ENCODE results near the gene IGFBP7. TPM values are rescaled to one million over a fixed set of nuclear protein-coding genes. Genes with fewer than 3 reads are reported as not detected.

Gene IGFBP7
- polyA plus RNA-seq, 1 experiment, result 655 TPM

- DNase-seq (ENCODE audit: low read depth, low spot score), result peak; percentile 74
- TF ChIP-seq CTCF (IDR thresholded peaks at IDR 0.05; ENCODE audit: low read depth, low read length), result no peak
- CTCF ChIA-PET, result interaction anchor here (1.4 to 2.8 kb wide), 3 partner anchors 10 to 89 kb away, joined by 6 to 9 read pairs (median 8); no protein-coding TSS in a partner anchor
- Histone ChIP-seq H3K27ac (ENCODE audit: low read depth, low read length) (peak overlapping the region; percentile 34), H3K27me3 (ENCODE audit: control insufficient read depth, insufficient read depth, low read length) (no peaks in the 10 kb centered on the region), H3K4me3 (ENCODE audit: low read depth, low read length) (no peak overlapping the region), H3K9me3 (ENCODE audit: control insufficient read depth, insufficient read depth, low read length) (no peaks in the 10 kb centered on the region)
- POLR2A ChIA-PET, result interaction anchor here (1.6 to 2.5 kb wide), 3 partner anchors 9 to 36 kb away, joined by 3 to 16 read pairs (median 6); no protein-coding TSS in a partner anchor
Measured at GRCh38 chr4:57074744-57075143, 35.4 kb downstream of the IGFBP7 start.

- ChIA-PET POLR2A (no interaction called here), CTCF (interaction anchor here (1.4 to 3.8 kb wide), 2 partner anchors 90 kb away, joined by 6 to 20 read pairs; no protein-coding TSS in a partner anchor)
- H3K27ac ChIP-seq (ENCODE audit: low read depth, low read length), result no peak overlapping the region
- no peak for DNase-seq (ENCODE audit: low read depth, low spot score)
- H3K27me3 ChIP-seq (ENCODE audit: control insufficient read depth, insufficient read depth, low read length), result no peaks in the 10 kb centered on the region
- H3K9me3 ChIP-seq (ENCODE audit: control insufficient read depth, insufficient read depth, low read length), result no peaks in the 10 kb centered on the region
- no peak overlapping the region for H3K4me3 ChIP-seq (ENCODE audit: low read depth, low read length)
- no peak for TF ChIP-seq CTCF (IDR thresholded peaks at IDR 0.05; ENCODE audit: low read depth, low read length)
Measured at GRCh38 chr4:57073559-57073958, 36.6 kb downstream of the IGFBP7 start.

GRCh38 chr4:57071326-57071725 lies 38.9 kb downstream of the IGFBP7 start:
- Histone ChIP-seq H3K4me3 (ENCODE audit: low read depth, low read length) (no peak overlapping the region), H3K27ac (ENCODE audit: low read depth, low read length) (no peak overlapping the region), H3K9me3 (ENCODE audit: control insufficient read depth, insufficient read depth, low read length) (no peaks in the 10 kb centered on the region), H3K27me3 (ENCODE audit: control insufficient read depth, insufficient read depth, low read length) (no peaks in the 10 kb centered on the region)
- ChIA-PET POLR2A (interaction anchor here (2.3 kb wide), 1 partner anchor 10 kb away, joined by 12 read pairs; no protein-coding TSS in a partner anchor), CTCF (interaction anchor here (3.8 kb wide), 1 partner anchor 92 kb away, joined by 20 read pairs; no protein-coding TSS in a partner anchor)
- no peak for TF ChIP-seq CTCF (IDR thresholded peaks at IDR 0.05; ENCODE audit: low read depth, low read length)
- DNase-seq (ENCODE audit: low read depth, low spot score), result no peak

- TF ChIP-seq CTCF (IDR thresholded peaks at IDR 0.05; ENCODE audit: low read depth, low read length), result no peak
- DNase-seq (ENCODE audit: low read depth, low spot score), result no peak
- Histone ChIP-seq H3K27ac (ENCODE audit: low read depth, low read length) (no peak overlapping the region), H3K9me3 (ENCODE audit: control insufficient read depth, insufficient read depth, low read length) (no peaks in the 10 kb centered on the region), H3K4me3 (ENCODE audit: low read depth, low read length) (no peak overlapping the region), H3K27me3 (ENCODE audit: control insufficient read depth, insufficient read depth, low read length) (no peaks in the 10 kb centered on the region)
- POLR2A ChIA-PET, result no interaction called here
- CTCF ChIA-PET, result interaction anchor here (3.8 kb wide), 1 partner anchor 93 kb away, joined by 20 read pairs; no protein-coding TSS in a partner anchor
Measured at GRCh38 chr4:57070461-57070860, 39.7 kb downstream of the IGFBP7 start.

- Histone ChIP-seq H3K4me3 (ENCODE audit: low read depth, low read length) (no peak overlapping the region), H3K27me3 (ENCODE audit: control insufficient read depth, insufficient read depth, low read length) (no peaks in the 10 kb centered on the region), H3K9me3 (ENCODE audit: control insufficient read depth, insufficient read depth, low read length) (no peaks in the 10 kb centered on the region), H3K27ac (ENCODE audit: low read depth, low read length) (peak overlapping the region; percentile 24)
- ChIA-PET POLR2A (interaction anchor here (0.5 kb wide), 1 partner anchor 14 kb away, joined by 3 read pairs; no protein-coding TSS in a partner anchor), CTCF (no interaction called here)
- no peak for TF ChIP-seq CTCF (IDR thresholded peaks at IDR 0.05; ENCODE audit: low read depth, low read length)
- no peak for DNase-seq (ENCODE audit: low read depth, low spot score)
Measured at GRCh38 chr4:57068237-57068981, 41.8 kb downstream of the IGFBP7 start.
